ENCODE data around the gene PPP1R15B.

Gene PPP1R15B

DNA sequence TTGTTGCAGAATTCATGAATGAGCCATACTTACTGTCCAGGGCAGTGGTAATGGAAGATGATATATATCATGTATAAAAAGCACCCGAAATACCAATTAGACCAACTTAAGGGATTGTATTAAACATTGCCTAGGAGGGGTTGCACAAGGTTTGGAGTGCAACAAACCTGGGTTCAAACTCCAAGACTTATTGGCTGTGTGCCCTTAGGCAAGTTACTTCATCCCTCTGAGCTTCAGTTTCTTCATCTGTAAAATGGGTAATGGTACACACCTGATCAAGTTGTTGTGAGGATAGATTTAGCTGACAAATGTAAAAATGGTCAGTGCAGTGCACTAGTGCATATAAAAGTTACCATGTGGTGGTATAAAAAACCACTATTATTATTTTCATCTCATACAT, 9.8 kb upstream of the PPP1R15B start:
- Histone ChIP-seq H3K4me1 (peaks cover 0 to 30% (median 20%) of the 10 kb centered on the region in 4 donors), H3K36me3 (peaks cover 15 to 36% (median 32%) of the 10 kb centered on the region in 3 donors), H3K27ac (no peak overlapping the region), H3K27me3 (no peaks in the 10 kb centered on the region), H3K9me3 (no peaks in the 10 kb centered on the region), H3K4me3 (no peak overlapping the region)
- DNase-seq = no peak
- TF ChIP-seq, protein P1, sequence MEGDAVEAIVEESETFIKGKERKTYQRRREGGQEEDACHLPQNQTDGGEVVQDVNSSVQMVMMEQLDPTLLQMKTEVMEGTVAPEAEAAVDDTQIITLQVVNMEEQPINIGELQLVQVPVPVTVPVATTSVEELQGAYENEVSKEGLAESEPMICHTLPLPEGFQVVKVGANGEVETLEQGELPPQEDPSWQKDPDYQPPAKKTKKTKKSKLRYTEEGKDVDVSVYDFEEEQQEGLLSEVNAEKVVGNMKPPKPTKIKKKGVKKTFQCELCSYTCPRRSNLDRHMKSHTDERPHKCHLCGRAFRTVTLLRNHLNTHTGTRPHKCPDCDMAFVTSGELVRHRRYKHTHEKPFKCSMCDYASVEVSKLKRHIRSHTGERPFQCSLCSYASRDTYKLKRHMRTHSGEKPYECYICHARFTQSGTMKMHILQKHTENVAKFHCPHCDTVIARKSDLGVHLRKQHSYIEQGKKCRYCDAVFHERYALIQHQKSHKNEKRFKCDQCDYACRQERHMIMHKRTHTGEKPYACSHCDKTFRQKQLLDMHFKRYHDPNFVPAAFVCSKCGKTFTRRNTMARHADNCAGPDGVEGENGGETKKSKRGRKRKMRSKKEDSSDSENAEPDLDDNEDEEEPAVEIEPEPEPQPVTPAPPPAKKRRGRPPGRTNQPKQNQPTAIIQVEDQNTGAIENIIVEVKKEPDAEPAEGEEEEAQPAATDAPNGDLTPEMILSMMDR (IDR thresholded peaks at IDR 0.05) = no peak
- intact Hi-C loops (cut with DNase I; ENCODE audit: low total_unique reads) = no loop called here

DNA sequence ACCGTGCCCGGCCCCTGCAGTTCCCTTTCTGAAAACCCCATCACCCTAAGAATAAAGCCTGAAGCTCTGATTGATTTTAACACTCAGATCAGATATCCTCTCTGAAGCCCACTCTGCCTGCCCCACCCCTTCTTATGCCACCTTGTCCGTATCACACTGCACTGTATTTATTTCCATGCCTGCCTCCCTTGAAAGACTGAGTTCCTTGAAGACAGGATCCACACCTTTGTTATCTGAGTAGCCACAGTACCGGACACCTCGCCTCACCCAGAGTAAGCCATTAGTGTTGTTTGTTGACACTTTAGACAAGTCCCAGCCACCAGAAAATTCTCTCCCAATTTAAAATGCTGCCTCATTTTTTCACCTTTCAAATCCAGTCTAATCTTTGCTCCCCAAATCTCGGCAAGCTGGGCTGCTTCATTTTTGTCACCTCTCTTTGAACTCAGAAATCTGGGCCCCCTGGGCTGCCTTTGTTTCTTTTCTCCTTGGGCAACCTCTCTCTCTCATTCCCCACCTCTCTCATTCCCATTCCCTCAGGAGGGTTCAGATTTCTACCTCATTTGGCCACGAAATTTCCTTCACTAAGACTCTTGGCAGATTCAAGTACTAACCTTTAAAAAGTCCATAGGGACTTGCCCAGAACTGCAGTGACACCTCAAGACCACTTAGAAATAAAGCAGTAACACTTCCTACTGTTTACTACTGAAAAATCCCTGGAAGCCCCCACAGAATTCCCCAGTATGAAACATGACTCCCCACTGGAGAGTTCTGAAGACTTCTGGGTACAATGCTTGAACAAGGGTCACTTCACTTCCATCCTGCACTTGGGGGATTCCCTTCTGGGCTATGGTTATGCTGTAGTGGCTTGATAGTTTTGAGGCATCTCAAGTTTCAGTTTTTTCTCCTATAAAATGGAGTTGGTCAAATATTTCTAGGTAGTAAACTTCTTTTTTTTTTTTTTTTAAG, 8.7 kb upstream of the PPP1R15B start:
- peaks cover 15 to 25% (median 21%) of the 10 kb centered on the region in 3 donors for H3K36me3 ChIP-seq
- H3K4me1 ChIP-seq = peaks cover 0 to 38% (median 24%) of the 10 kb centered on the region in 4 donors
- no peak for DNase-seq
- H3K27ac ChIP-seq = no peak overlapping the region
- H3K9me3 ChIP-seq = no peaks in the 10 kb centered on the region
- H3K4me3 ChIP-seq = no peak overlapping the region
- intact Hi-C loops (cut with DNase I; ENCODE audit: low total_unique reads) = no loop called here
- no peaks in the 10 kb centered on the region for H3K27me3 ChIP-seq
- TF ChIP-seq, protein P1 (IDR thresholded peaks at IDR 0.05) = no peak

DNA sequence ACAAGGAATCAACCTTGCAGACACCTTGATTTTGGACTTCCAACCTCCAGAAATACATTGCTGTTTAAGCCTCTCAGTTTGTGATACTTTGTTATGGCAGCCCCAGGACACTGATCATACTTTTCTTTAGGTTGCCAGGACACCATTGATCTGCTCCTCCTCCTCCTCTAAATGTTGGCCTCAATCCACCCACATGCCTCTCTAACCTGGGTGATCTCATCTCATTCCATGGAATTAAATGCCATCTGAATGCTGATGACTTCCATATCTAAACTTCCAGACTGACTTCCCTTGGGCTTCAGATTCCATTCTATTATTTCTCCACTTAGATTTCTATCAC, 7.4 kb upstream of the PPP1R15B start:
- DNase-seq = no peak
- TF ChIP-seq, protein P1 (IDR thresholded peaks at IDR 0.05) = no peak
- H3K27ac ChIP-seq = peak overlapping the region; percentile 21 to 91

DNA sequence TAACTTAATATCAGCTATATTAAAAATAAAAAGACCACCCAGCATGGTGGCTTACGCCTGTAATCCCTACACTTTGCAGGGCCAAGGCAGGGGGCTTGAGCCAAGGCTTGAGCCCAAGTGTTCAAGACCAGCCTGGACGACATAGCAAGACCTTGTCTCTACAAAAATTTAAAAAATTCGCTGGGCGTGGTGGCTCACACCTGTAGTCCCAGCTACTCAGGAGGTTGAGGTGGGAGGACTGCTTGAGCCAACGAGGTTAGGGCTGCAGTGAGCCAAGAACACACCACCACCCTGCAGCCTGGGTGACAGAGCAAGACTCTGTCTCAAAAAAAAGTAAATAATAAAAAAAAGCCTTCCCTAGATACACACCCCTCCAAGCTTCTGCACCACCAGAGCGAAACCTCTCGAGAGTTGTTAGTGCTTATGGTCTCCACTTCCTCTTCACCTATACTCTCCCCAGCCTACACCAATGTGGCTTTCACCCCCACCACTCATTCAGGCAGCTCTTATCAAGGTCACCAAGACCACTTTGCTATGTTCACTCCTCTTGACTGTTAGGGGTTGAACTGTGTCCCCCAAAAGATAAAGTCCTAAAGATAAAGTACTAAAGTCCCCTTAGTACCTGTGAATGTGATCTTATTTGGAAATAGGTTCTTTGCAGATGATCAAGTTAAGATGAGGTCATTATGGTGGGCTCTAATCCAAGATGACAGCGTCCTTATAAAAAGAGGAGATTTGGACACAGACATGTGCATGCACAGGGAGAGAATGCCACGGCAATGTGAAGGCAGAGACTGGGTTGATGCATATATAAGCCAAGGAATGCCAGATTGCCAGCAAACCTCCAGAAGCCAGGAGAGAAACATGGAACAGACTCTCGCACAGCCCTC, 6.8 kb upstream of the PPP1R15B start:
- DNase-seq = no peak

More for the DNA sequence above, 7.4 kb upstream of the PPP1R15B start:
- H3K4me3 ChIP-seq = no peak overlapping the region
- H3K4me1 ChIP-seq = peaks cover 0 to 38% (median 24%) of the 10 kb centered on the region in 4 donors
- H3K27me3 ChIP-seq = no peaks in the 10 kb centered on the region
- no peaks in the 10 kb centered on the region for H3K9me3 ChIP-seq
- intact Hi-C loops (cut with DNase I; ENCODE audit: low total_unique reads) = no loop called here
- peaks cover 4 to 12% (median 10%) of the 10 kb centered on the region in 3 donors for H3K36me3 ChIP-seq

More for the DNA sequence above, 6.8 kb upstream of the PPP1R15B start:
- H3K4me1 ChIP-seq = peaks cover 0 to 38% (median 24%) of the 10 kb centered on the region in 4 donors
- H3K27me3 ChIP-seq = no peaks in the 10 kb centered on the region
- H3K9me3 ChIP-seq = no peaks in the 10 kb centered on the region
- intact Hi-C loops (cut with DNase I; ENCODE audit: low total_unique reads) = no loop called here
- TF ChIP-seq, protein P1 (IDR thresholded peaks at IDR 0.05) = no peak
- no peak overlapping the region for H3K4me3 ChIP-seq
- peaks cover 0 to 10% (median 6%) of the 10 kb centered on the region in 3 donors for H3K36me3 ChIP-seq
- peak overlapping the region; percentile 77 to 91 for H3K27ac ChIP-seq

Data from tibial artery (tissue), 4 donors.